ENCODE measurements around the gene PROSER2.

PROSER2 gene

DNA sequence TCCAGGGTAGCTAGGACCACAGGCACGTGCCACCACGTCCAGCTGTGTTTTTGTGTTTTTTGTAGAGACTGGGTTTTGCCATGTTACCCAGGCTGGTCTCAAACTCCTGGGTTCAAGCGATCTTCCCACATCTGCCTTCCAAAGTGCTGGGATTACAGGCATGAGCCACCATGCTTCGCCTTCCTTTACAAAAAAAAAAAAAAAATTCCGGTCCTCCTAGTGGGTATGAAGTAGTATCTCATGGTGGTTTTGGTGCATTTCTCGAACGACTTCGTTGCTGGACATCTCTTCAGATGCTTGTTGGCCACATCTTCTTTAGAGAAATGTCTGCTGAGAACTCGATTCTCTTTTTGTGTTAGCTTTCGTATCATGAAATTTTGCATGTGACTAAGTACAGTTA, 3.9 kb downstream of the PROSER2 start:
- 0 out of 2 replicates have a peak, but pooled peaks cover 6% of the 10 kb centered on the region for H4K20me1 ChIP-seq (ENCODE audit: low read depth, low read length)
- no peaks in the 10 kb centered on the region for H3K9me2 ChIP-seq (replicated peaks; ENCODE audit: insufficient read depth, low read length)
- no peak overlapping the region for H3K4me3 ChIP-seq (ENCODE audit: insufficient read depth, low read length, poor library complexity, severe bottlenecking)
- H3K36me3 ChIP-seq (ENCODE audit: low read length) = no peaks in the 10 kb centered on the region
- no peaks in the 10 kb centered on the region for H3K9me3 ChIP-seq (ENCODE audit: insufficient read depth, low read length)
- no peak for TF ChIP-seq EZH2phosphoT487 (conservative IDR thresholded peaks at IDR 0.05; ENCODE audit: low read length)
- TF ChIP-seq, protein P1, sequence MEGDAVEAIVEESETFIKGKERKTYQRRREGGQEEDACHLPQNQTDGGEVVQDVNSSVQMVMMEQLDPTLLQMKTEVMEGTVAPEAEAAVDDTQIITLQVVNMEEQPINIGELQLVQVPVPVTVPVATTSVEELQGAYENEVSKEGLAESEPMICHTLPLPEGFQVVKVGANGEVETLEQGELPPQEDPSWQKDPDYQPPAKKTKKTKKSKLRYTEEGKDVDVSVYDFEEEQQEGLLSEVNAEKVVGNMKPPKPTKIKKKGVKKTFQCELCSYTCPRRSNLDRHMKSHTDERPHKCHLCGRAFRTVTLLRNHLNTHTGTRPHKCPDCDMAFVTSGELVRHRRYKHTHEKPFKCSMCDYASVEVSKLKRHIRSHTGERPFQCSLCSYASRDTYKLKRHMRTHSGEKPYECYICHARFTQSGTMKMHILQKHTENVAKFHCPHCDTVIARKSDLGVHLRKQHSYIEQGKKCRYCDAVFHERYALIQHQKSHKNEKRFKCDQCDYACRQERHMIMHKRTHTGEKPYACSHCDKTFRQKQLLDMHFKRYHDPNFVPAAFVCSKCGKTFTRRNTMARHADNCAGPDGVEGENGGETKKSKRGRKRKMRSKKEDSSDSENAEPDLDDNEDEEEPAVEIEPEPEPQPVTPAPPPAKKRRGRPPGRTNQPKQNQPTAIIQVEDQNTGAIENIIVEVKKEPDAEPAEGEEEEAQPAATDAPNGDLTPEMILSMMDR (IDR thresholded peaks at IDR 0.05; ENCODE audit: insufficient read depth, low read length, poor library complexity, severe bottlenecking) = no peak
- H2AFZ ChIP-seq (ENCODE audit: low read depth, low read length, severe bottlenecking) = no peak overlapping the region
- H3K4me2 ChIP-seq (ENCODE audit: low read depth, low read length, poor library complexity, severe bottlenecking) = no peak overlapping the region
- H3K27me3 ChIP-seq (ENCODE audit: low read length) = no peaks in the 10 kb centered on the region
- H3K27ac ChIP-seq (ENCODE audit: low read depth, low read length) = no peak overlapping the region
- H3F3A ChIP-seq (ENCODE audit: insufficient read depth) = peaks cover 10% of the 10 kb centered on the region; the same call in 1 of the 2 replicates
- no peak overlapping the region for H3K9ac ChIP-seq (ENCODE audit: low read length)
- H3K79me2 ChIP-seq (ENCODE audit: insufficient read depth, low read length) = no peaks in the 10 kb centered on the region

DNA sequence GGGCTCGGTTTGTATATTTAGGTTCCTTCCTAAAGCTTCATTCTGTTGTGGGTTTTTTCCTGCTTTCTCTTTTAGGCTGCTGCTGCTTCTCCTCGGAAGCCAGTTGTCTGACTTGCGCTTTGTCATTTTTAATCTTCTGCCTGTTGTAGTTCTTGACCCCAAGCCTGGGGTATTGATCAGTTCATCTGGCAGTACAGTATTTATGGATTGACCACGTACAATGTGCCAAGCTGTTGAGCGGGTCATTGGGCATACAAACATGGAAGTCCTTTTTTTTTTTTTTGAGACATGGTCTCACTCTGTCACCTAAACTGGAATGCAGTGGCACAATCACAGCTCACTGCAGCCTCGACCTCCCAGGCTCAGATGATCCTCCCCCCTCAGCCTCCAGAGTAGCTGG, 4.3 kb downstream of the PROSER2 start:
- no peaks in the 10 kb centered on the region for H3K79me2 ChIP-seq (ENCODE audit: insufficient read depth, low read length)
- H3K4me3 ChIP-seq (ENCODE audit: insufficient read depth, low read length, poor library complexity, severe bottlenecking) = no peak overlapping the region
- H3K27me3 ChIP-seq (ENCODE audit: low read length) = no peaks in the 10 kb centered on the region
- no peak overlapping the region for H3K4me2 ChIP-seq (ENCODE audit: low read depth, low read length, poor library complexity, severe bottlenecking)
- H3K9me2 ChIP-seq (replicated peaks; ENCODE audit: insufficient read depth, low read length) = no peaks in the 10 kb centered on the region
- peaks cover 6% of the 10 kb centered on the region; the same call in 1 of the 2 replicates for H3F3A ChIP-seq (ENCODE audit: insufficient read depth)
- no peak overlapping the region for H3K27ac ChIP-seq (ENCODE audit: low read depth, low read length)
- H3K9ac ChIP-seq (ENCODE audit: low read length) = no peak overlapping the region
- H4K20me1 ChIP-seq (ENCODE audit: low read depth, low read length) = 0 out of 2 replicates have a peak, but pooled peaks cover 6% of the 10 kb centered on the region
- no peak overlapping the region for H2AFZ ChIP-seq (ENCODE audit: low read depth, low read length, severe bottlenecking)
- TF ChIP-seq, protein P1 (IDR thresholded peaks at IDR 0.05; ENCODE audit: insufficient read depth, low read length, poor library complexity, severe bottlenecking) = no peak
- no peak for TF ChIP-seq EZH2phosphoT487 (conservative IDR thresholded peaks at IDR 0.05; ENCODE audit: low read length)
- no peaks in the 10 kb centered on the region for H3K36me3 ChIP-seq (ENCODE audit: low read length)
- H3K9me3 ChIP-seq (ENCODE audit: insufficient read depth, low read length) = no peaks in the 10 kb centered on the region

DNA sequence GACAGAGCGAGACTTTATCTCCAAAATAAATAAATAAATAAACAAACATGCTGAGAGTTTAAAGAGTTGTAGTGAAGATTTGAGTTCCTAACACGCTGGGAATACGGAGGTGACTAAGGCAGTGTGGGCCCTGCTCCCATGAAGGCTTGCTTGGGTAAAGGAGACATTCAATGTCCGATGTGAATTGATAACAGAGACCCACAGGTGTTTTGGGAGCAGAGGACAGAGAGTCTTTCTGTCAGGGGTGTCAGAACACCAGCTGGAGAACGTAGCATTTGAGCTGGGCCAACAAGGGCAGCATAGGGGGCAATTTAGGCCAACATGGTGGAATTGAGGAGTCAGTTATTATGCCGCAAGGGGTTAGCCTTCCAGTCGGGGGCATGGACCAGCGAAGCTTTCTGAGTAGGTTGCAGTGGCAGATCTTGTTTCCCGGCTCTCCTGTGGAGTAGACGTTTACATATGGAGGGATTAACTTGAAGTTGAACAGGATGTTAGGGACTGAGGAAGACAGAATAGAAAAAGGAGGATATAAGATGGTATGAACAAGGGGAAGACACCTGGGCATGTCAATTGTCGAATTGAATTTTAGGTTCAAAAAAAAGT, 5.6 kb downstream of the PROSER2 start:
- Histone ChIP-seq H4K20me1 (ENCODE audit: low read depth, low read length) (0 out of 2 replicates have a peak, but pooled peaks cover 6% of the 10 kb centered on the region), H2AFZ (ENCODE audit: low read depth, low read length, severe bottlenecking) (no peak overlapping the region), H3K4me2 (ENCODE audit: low read depth, low read length, poor library complexity, severe bottlenecking) (no peak overlapping the region), H3K9me3 (ENCODE audit: insufficient read depth, low read length) (no peaks in the 10 kb centered on the region), H3K9ac (ENCODE audit: low read length) (no peak overlapping the region), H3K4me3 (ENCODE audit: insufficient read depth, low read length, poor library complexity, severe bottlenecking) (no peak overlapping the region), H3K36me3 (ENCODE audit: low read length) (no peaks in the 10 kb centered on the region), H3K9me2 (replicated peaks; ENCODE audit: insufficient read depth, low read length) (no peaks in the 10 kb centered on the region), H3K79me2 (ENCODE audit: insufficient read depth, low read length) (no peaks in the 10 kb centered on the region), H3F3A (ENCODE audit: insufficient read depth) (peaks cover 6% of the 10 kb centered on the region; the same call in 1 of the 2 replicates), H3K27me3 (ENCODE audit: low read length) (no peaks in the 10 kb centered on the region), H3K27ac (ENCODE audit: low read depth, low read length) (no peak overlapping the region)
- TF ChIP-seq, protein P1 (IDR thresholded peaks at IDR 0.05; ENCODE audit: insufficient read depth, low read length, poor library complexity, severe bottlenecking) = no peak
- no peak for TF ChIP-seq EZH2phosphoT487 (conservative IDR thresholded peaks at IDR 0.05; ENCODE audit: low read length)
